ENCODE data around the gene YTHDC1.
"Not testable (repeated sequence)": the region's sequence is repeated elsewhere in the genome, so short reads cannot be mapped to it uniquely, and the experiment has no call there.

The YTHDC1 gene

DNA sequence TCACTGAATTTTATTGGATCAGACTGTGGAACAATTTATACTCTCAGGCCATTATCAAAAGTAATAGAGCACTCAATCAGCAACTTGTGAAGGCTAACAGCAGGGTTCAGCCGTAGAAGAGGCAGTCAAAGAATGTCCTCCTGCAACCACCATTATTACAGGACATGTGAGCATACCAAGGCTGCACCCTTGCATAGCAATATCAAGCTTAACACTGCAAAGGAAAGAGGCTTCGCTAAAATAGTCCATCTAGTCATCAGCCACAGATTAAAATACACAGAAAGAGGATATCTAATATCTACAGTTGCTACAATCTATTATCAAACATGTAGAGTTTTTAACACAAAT is 61.5 kb downstream of the YTHDC1 start:
- no peak for DNase-seq (ENCODE audit: low spot score)

DNA sequence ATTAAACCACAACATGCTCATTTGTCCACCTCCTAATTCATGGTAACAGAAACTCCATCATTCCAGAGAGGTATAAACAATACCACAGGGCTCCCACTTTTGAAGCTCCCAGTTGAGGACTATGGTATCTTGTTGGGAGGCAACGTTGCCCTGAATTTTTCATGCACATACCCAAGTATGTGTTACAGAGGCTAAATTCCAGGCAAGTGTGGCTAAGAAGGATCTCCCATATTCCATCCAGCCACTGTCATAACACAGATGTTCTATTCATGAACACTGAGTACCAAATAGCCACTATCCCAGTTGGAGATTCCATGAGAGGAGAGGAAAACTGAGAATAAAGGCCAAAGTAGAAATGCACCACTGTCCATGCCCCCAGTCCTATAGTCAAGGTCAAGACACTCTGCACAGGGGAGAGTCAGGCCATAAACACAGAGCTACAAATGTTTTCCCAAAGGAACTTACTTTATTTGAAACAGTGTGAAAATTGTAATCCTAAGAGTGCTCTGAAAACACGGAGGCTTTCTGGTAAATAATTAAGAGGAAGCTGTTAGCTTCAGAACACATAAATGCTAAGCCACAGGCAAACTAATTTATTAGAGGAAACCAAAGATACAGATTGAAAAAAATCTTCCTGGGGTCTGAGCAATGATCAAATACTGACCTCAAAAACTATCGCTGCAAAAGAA is 62.0 kb downstream of the YTHDC1 start:
- no peak for DNase-seq (ENCODE audit: low spot score)

DNA sequence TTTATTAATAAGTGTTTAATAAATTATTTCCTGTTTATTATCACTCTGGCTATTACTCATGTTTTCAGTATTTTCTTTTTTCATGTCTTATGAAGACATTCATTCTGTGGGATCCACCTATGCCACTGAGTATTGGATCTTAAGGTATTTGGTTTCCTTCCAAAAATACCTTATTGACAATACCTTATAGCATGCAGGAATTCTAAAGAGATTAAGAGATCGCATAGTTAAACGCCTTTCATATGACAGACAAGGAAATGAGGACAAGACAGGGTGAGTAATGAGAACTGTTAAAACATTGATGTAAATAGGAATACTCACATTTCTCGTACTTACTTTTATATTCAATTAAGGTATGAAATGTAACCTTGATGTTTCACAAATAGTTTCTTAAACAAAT is 66.2 kb downstream of the YTHDC1 start:
- no peak for DNase-seq (ENCODE audit: low spot score)

DNA sequence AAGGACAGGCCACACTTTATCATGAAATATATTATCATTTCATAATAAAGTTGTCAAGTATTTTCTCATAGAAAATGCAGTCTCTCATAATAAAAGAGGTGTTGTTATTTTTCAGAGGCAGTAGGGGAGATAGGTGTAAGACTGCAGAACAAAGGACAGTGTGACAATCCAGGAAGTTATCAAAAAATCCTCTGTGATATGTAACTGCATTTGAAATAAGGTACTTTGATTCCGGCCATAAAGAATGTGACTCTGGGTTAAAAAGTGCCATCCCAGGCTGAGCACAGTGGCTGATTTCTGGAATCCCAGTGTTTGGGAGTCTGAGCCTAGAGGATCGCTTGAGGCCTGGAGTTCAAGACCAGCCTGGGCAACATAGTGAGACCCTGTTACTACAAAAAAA is 66.8 kb downstream of the YTHDC1 start:
- DNase-seq (ENCODE audit: low spot score), result no peak

DNA sequence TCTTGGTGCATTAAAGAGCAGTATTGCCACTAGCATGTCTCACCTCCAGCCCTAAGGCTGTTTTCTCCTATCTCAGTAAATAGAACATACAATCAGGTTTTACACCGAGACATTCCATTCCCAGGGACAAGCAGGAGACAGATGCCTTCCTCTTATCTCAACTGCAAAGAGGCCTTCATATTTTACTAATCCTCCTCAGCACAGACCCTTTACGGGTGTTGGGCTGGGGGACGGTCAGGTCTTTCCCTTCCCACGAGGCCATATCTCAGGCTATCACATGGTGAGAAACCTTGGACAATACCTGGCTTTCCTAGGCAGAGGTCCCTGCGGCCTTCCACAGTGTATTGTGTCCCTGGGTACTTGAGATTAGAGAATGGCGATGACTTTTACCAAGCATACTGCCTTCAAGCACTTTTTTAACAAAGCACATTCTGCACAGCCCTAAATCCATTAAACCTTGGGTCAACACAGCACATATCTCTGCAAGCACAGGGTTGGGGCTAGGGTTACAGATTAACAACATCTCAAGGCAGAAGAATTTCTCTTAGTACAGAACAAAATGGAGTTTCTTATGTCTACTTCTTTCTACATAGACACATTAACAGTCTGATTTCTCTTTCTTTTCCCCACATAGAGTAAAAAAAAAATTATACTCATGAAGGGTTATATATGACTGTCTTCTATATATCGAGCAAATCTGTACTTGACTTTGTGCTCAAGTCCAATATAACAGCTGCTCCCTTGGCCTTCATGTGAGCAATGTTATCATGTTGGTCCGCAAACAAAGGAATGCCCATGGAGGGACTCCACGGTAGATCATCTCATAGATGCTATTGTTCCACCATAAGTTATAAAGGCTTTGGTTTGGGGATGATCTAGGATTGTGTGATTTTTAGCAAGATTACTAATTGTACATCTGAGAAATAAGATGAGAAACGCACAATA is 67.8 kb downstream of the YTHDC1 start:
- not testable (repeated sequence) for DNase-seq (ENCODE audit: low spot score)

DNA sequence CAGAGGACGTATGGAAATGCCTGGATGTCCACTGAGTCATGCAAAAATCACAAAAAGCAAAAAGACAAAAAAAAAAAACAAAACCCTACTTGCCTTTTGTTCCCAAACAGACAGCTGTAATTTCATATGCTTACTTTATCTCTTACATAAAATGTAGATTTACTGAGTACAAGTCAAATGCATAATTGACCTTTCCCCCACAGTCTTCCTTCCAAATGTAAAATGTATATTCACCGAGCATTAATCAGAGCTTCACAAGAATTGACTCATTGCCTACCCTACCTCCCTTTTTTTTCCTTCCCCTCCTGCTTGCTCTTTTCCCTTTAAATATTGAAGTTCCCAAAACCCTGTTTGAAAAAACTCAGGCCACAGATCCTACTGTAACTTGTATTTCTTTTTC is 71.9 kb downstream of the YTHDC1 start:
- no peak for DNase-seq (ENCODE audit: low spot score)

DNA sequence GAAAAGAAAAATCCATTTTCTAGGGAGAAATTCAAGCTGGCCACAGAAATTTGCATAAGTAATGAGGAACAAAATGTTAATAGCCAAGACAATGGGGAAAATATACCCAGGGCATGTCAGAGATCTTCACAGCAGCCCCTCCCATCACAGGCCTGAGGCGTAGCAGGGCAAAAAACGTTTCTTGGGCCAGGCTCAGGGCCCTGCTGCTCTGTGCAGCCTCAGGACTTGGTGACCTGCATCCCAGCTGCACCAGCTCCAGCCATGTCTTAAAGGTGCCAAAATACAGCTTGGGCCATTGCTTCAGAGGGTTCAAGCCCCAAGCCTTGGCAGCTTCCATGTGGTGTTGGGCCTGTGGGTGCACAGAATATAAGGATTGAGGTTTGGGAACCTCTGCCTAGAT is 72.3 kb downstream of the YTHDC1 start:
- DNase-seq (ENCODE audit: low spot score), result no peak

DNA sequence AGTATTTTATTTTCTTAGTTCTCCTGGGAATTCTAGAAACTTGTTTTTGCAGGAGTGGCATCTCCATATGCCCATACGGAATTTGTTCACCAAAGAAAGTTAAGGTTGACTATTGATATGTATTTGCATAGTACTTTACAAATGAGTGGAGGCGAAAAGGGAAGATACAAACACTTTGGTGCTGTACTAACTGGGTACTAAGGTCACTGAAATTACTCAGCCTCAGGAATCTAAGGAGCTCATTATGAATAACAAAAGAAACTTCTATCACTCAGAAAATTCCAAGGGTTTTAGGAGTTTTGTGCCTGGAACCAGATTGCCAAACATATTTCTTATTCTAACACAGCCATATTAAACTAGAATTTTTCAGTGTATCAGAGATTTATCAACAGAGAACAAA is 77.0 kb downstream of the YTHDC1 start:
- no peak for DNase-seq (ENCODE audit: low spot score)

DNA sequence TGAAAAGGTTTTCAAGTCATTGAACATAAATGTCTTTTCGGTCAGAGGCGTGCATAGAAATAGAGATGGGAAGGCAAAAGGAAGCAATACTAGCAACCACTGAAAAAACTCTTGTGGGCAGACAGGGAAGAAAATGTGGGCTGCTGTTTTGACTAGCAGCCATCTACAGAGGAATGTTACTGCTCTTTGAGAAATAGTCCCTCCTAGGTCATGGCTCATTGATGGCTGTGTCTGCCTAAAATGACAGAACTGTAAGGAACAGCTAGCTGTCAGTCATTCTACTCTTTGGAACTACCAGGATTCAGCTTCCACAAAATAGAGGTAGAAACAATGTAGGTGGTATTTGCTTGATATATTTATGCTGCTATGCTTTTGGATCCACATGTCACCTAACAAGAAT is 77.5 kb downstream of the YTHDC1 start:
- DNase-seq (ENCODE audit: low spot score), result no peak

DNA sequence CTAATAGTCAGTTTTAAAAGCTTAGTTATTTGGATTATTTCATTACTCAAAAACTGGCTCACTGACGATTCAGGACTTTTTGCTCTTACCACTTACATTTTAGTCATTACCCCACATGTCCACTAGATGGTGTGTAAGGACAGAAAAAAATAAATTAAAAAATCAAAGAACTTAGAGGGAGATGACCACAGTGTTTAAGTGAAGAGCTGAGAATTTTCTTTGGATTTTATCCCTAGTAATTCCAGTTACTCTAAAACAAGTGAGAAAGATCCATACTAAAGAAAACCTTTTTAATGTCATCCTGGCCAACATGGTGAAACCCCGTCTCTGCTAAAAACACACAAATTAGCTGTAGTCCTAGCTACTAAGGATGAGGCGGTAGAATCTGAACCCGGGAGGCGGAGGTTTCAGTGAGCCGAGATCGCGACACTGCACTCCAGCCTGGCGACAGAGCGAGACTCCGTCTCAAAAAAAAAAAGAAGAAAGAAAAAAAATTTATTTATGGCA is 78.0 kb downstream of the YTHDC1 start:
- peak; percentile 57 for DNase-seq (ENCODE audit: low spot score)

DNA sequence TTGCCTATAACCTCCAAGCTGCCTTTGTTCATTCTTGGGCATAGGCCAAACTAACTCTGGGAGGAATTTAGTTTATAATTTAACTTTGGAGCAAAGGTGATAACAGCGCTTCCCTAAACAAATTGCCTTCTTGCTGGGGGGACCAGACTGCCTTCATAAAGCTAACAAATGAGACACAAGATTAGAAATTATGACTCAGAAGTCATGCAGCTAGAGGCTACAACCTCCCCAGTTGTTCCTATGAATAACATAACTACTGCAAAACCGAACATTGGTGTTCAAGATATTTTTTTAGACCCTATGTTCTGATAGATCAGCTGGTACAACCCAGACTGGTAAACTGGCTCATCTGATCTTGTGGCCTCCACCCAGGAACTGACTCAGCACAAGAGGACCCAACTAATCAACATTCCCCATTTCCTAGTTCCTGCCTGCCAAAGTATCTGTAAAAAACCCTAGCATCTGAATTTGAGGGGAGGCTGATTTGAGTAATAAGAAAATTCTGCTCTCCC is 82.4 kb downstream of the YTHDC1 start:
- DNase-seq (ENCODE audit: low spot score), result no peak

DNA sequence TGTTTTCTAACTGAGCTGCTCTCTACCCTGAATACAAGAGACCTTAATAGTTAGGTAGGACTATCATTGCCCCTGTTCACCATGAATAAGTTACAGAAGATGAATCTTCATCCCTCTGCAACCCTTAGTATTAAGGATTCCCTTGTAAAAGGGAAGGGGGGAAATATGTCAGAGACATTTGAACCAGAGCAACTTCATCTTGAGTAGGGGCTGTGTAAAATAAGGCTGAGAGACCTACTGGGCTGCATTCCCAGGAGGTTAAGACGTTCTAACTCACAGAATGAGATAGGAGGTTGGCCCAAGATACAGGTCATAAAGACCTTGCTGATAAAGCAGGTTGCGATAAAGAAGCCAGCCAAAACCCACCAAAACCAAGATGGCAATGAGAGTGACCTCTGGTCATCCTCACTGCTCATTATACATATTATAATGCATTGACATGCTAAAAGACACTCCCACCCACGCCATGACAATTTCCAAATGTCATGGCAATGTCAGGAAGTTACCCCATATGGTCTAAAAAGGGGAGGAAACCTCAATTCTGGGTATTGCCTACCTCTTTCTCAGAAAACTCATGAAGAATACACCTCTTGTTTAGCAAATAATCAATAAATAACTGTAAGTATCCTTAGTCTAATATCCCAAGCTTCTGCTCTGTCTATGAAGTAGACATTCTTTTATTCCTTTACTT is 84.9 kb downstream of the YTHDC1 start:
- no peak for DNase-seq (ENCODE audit: low spot score)
